Spleen (tissue), 3 donors: ENCODE data around the gene GSKIP.

ENCODE experiments used
- POLR2A ChIP-seq, 3 donors: fragments of 450-650 bp; IDR thresholded peaks; one replicate each; pipeline ENCODE4 v1.5.1; 2017; ENCODE audit warnings: antibody characterized with exemption in 3 of 3, mild to moderate bottlenecking in 1 of 3
- POLR2AphosphoS5 ChIP-seq, 3 donors: sonication (generic); formaldehyde crosslinking; IDR thresholded peaks; one replicate each; pipeline ENCODE4 v1.5.1; 2017; ENCODE audit warnings: antibody characterized with exemption in 3 of 3

- no peak for TF ChIP-seq POLR2AphosphoS5 (IDR thresholded peaks at IDR 0.05)
- no peak for TF ChIP-seq POLR2A (IDR thresholded peaks at IDR 0.05)
These were observed 44.5 kb upstream of the GSKIP start for GRCh38 chr14:96318836-96319235.
